ENCODE data around the gene ENTHD1.

The ENTHD1 gene

GRCh38 chr22:39913886-39914285 is 20.3 kb upstream of the ENTHD1 start:
- no peaks in the 10 kb centered on the region for H3K27me3 ChIP-seq (ENCODE audit: insufficient read depth, low read depth)
- H3K36me3 ChIP-seq (ENCODE audit: insufficient read depth), result no peaks in the 10 kb centered on the region
- H3K79me2 ChIP-seq (ENCODE audit: insufficient read depth, low read depth), result no peaks in the 10 kb centered on the region
- TF ChIP-seq, protein P1, sequence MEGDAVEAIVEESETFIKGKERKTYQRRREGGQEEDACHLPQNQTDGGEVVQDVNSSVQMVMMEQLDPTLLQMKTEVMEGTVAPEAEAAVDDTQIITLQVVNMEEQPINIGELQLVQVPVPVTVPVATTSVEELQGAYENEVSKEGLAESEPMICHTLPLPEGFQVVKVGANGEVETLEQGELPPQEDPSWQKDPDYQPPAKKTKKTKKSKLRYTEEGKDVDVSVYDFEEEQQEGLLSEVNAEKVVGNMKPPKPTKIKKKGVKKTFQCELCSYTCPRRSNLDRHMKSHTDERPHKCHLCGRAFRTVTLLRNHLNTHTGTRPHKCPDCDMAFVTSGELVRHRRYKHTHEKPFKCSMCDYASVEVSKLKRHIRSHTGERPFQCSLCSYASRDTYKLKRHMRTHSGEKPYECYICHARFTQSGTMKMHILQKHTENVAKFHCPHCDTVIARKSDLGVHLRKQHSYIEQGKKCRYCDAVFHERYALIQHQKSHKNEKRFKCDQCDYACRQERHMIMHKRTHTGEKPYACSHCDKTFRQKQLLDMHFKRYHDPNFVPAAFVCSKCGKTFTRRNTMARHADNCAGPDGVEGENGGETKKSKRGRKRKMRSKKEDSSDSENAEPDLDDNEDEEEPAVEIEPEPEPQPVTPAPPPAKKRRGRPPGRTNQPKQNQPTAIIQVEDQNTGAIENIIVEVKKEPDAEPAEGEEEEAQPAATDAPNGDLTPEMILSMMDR (conservative IDR thresholded peaks at IDR 0.05; ENCODE audit: low read depth, low read length), result no peak
- H3K9ac ChIP-seq, result no peak overlapping the region
- no peaks in the 10 kb centered on the region for H4K20me1 ChIP-seq (ENCODE audit: insufficient read depth)
- H3K4me2 ChIP-seq, result no peak overlapping the region
- no peak overlapping the region for H3K27ac ChIP-seq
- H3K4me3 ChIP-seq (IDR thresholded peaks at IDR 0.05; ENCODE audit: insufficient read depth, low read depth, low read length), result no peak overlapping the region
- no peaks in the 10 kb centered on the region for H3K4me1 ChIP-seq (ENCODE audit: low read depth, poor library complexity, severe bottlenecking)
- H2AFZ ChIP-seq (ENCODE audit: low read depth), result no peak overlapping the region

GRCh38 chr22:39913321-39913720 is 19.8 kb upstream of the ENTHD1 start:
- H3K27ac ChIP-seq, result no peak overlapping the region
- no peaks in the 10 kb centered on the region for H4K20me1 ChIP-seq (ENCODE audit: insufficient read depth)
- no peak overlapping the region for H3K4me3 ChIP-seq (IDR thresholded peaks at IDR 0.05; ENCODE audit: insufficient read depth, low read depth, low read length)
- no peaks in the 10 kb centered on the region for H3K36me3 ChIP-seq (ENCODE audit: insufficient read depth)
- TF ChIP-seq, protein P1 (conservative IDR thresholded peaks at IDR 0.05; ENCODE audit: low read depth, low read length), result no peak
- H3K79me2 ChIP-seq (ENCODE audit: insufficient read depth, low read depth), result no peaks in the 10 kb centered on the region
- H2AFZ ChIP-seq (ENCODE audit: low read depth), result no peak overlapping the region
- no peak overlapping the region for H3K9ac ChIP-seq
- no peaks in the 10 kb centered on the region for H3K4me1 ChIP-seq (ENCODE audit: low read depth, poor library complexity, severe bottlenecking)
- H3K27me3 ChIP-seq (ENCODE audit: insufficient read depth, low read depth), result no peaks in the 10 kb centered on the region
- H3K4me2 ChIP-seq, result no peak overlapping the region

DNA sequence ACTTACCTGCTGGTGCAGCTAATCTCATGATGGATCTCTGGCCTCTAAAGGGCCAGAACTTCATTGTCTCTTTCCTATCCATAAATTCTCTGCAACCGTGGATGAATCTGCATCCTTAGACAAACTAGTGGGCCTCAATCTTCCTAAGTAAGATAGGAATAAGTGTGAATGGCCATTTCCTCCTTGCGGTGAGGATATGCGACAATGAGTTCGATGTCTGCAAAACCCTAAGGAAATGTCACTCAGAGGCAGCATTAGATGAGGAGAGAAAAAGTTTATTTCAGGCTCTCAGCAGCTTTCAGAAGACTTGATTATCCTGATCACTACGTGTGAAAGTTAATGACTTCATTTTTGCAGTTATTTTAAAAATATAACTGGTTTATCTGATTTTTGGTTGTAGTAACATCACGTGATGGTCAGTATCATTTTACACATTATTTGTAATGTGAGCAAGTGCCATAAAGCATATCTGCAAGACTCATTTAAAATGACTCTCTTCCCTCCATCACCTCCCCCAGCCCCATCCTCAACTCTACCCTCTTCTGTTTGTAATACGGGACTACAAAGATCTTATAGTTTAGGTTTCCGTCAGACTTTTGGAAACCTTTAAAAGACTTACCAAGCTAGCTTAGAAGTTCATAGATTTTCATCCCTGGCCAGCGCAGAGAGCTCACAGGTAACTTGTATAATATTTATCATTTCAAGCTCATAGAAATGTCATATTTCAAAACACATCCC is 17.5 kb upstream of the ENTHD1 start:
- H2AFZ ChIP-seq (ENCODE audit: low read depth), result no peak overlapping the region
- TF ChIP-seq, protein P1 (conservative IDR thresholded peaks at IDR 0.05; ENCODE audit: low read depth, low read length), result no peak
- H3K79me2 ChIP-seq (ENCODE audit: insufficient read depth, low read depth), result no peaks in the 10 kb centered on the region
- H3K4me2 ChIP-seq, result no peak overlapping the region
- H4K20me1 ChIP-seq (ENCODE audit: insufficient read depth), result no peaks in the 10 kb centered on the region
- no peak overlapping the region for H3K4me3 ChIP-seq (IDR thresholded peaks at IDR 0.05; ENCODE audit: insufficient read depth, low read depth, low read length)
- H3K9ac ChIP-seq, result no peak overlapping the region
- H3K4me1 ChIP-seq (ENCODE audit: low read depth, poor library complexity, severe bottlenecking), result no peaks in the 10 kb centered on the region
- H3K27ac ChIP-seq, result no peak overlapping the region
- H3K27me3 ChIP-seq (ENCODE audit: insufficient read depth, low read depth), result no peaks in the 10 kb centered on the region
- H3K36me3 ChIP-seq (ENCODE audit: insufficient read depth), result no peaks in the 10 kb centered on the region

- H3K27ac ChIP-seq, result no peak overlapping the region
- H3K4me1 ChIP-seq (ENCODE audit: low read depth, poor library complexity, severe bottlenecking), result no peaks in the 10 kb centered on the region
- TF ChIP-seq, protein P1 (conservative IDR thresholded peaks at IDR 0.05; ENCODE audit: low read depth, low read length), result no peak
- H3K4me3 ChIP-seq (IDR thresholded peaks at IDR 0.05; ENCODE audit: insufficient read depth, low read depth, low read length), result no peak overlapping the region
- H3K79me2 ChIP-seq (ENCODE audit: insufficient read depth, low read depth), result no peaks in the 10 kb centered on the region
- no peaks in the 10 kb centered on the region for H3K36me3 ChIP-seq (ENCODE audit: insufficient read depth)
- H3K9ac ChIP-seq, result no peak overlapping the region
- H2AFZ ChIP-seq (ENCODE audit: low read depth), result no peak overlapping the region
- no peaks in the 10 kb centered on the region for H3K27me3 ChIP-seq (ENCODE audit: insufficient read depth, low read depth)
- H4K20me1 ChIP-seq (ENCODE audit: insufficient read depth), result no peaks in the 10 kb centered on the region
- no peak overlapping the region for H3K4me2 ChIP-seq
Measured at GRCh38 chr22:39908737-39909136, 15.2 kb upstream of the ENTHD1 start.
